Suprapubic skin (tissue), 4 donors: ENCODE data around the gene TEX36. TPM values are rescaled to one million over a fixed set of nuclear protein-coding genes. Genes with fewer than 3 reads are reported as not detected.

ENCODE experiments used
- DNase-seq, 2 donors: peaks; one replicate each; pipeline ENCODE4 v3.0.0-alpha.2; 2019; ENCODE audit warnings: low spot score in 2 of 2
- H3K27ac ChIP-seq: fragments of 200-600 bp; sonication (generic); one replicate; pipeline ENCODE4 v1.5.1; 2019
- H3K27me3 ChIP-seq: fragments of 200-600 bp; sonication (generic); one replicate; pipeline ENCODE4 v1.5.1; 2019
- H3K36me3 ChIP-seq: fragments of 200-600 bp; sonication (generic); one replicate; pipeline ENCODE4 v1.5.1; 2019
- H3K4me1 ChIP-seq: fragments of 200-600 bp; sonication (generic); one replicate; pipeline ENCODE4 v1.5.1; 2019
- H3K4me3 ChIP-seq: fragments of 200-600 bp; sonication (generic); one replicate; pipeline ENCODE4 v1.5.1; 2019; ENCODE audit warnings: mild to moderate bottlenecking
- H3K9me3 ChIP-seq: fragments of 200-600 bp; sonication (generic); one replicate; pipeline ENCODE4 v1.5.1; 2019
- EP300 ChIP-seq: sonication (generic); formaldehyde crosslinking; IDR thresholded peaks from one replicate; pipeline ENCODE4 v1.6.1; 2017; ENCODE audit warnings: antibody characterized with exemption
- POLR2A ChIP-seq, 2 donors: fragments of 450-650 bp; IDR thresholded peaks; one replicate each; pipeline ENCODE4 v1.6.1; 2017; ENCODE audit warnings: antibody characterized with exemption in 2 of 2, mild to moderate bottlenecking in 2 of 2, moderate library complexity in 2 of 2
- POLR2AphosphoS5 ChIP-seq, 3 donors: sonication (generic); formaldehyde crosslinking; IDR thresholded peaks; one replicate each; pipeline ENCODE4 v1.6.1; 2017; ENCODE audit warnings: antibody characterized with exemption in 3 of 3
- WGBS: methylation state at CpG from one replicate; pipeline ENCODE4 v1.1.5; 2018; 5-methylcytosine and 5-hydroxymethylcytosine counted together
- total RNA-seq, 4 donors: library from RNA; depleted of rRNA; stranded (reverse); fragments of >200 nt; gene quantifications; one replicate each; pipeline ENCODE4 v1.1.0, GENCODE V29; 2016
- TF ChIP-seq, protein P1 (sequence below), 2 donors: fragments of 200-600 bp in 1 of 2; fragments of 450-650 bp in 1 of 2; sonication (generic) in 1 of 2; IDR thresholded peaks; one replicate each; pipeline ENCODE4 v1.5.1; 2016 to 2019; ENCODE audit warnings: antibody characterized with exemption in 2 of 2, mild to moderate bottlenecking in 1 of 2, moderate library complexity in 1 of 2

The TEX36 gene, protein sequence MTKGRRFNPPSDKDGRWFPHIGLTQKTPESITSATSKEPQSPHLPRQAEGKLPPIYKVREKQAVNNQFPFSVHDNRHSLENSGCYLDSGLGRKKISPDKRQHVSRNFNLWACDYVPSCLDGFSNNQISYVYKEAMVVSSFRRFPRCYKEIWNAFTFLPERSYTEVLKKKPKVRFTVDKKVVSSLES
- total RNA-seq, result not detected

- WGBS, result 68% methylated on average over 3 of the region's 3 CpGs
- TF ChIP-seq EP300 (no peak), POLR2AphosphoS5 (IDR thresholded peaks at IDR 0.05) (no peak), POLR2A (IDR thresholded peaks at IDR 0.05) (no peak)
- TF ChIP-seq, protein P1, sequence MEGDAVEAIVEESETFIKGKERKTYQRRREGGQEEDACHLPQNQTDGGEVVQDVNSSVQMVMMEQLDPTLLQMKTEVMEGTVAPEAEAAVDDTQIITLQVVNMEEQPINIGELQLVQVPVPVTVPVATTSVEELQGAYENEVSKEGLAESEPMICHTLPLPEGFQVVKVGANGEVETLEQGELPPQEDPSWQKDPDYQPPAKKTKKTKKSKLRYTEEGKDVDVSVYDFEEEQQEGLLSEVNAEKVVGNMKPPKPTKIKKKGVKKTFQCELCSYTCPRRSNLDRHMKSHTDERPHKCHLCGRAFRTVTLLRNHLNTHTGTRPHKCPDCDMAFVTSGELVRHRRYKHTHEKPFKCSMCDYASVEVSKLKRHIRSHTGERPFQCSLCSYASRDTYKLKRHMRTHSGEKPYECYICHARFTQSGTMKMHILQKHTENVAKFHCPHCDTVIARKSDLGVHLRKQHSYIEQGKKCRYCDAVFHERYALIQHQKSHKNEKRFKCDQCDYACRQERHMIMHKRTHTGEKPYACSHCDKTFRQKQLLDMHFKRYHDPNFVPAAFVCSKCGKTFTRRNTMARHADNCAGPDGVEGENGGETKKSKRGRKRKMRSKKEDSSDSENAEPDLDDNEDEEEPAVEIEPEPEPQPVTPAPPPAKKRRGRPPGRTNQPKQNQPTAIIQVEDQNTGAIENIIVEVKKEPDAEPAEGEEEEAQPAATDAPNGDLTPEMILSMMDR (IDR thresholded peaks at IDR 0.05), result no peak
- Histone ChIP-seq H3K27ac (no peak within 1 kb of the TSS), H3K9me3 (no peaks in the 10 kb centered on the region), H3K4me1 (no peaks in the 10 kb centered on the region), H3K27me3 (no peaks in the 10 kb centered on the region), H3K4me3 (no peak within 1 kb of the TSS), H3K36me3 (no peaks in the 10 kb centered on the region)
- no peak for DNase-seq
Observed at GRCh38 chr10:125683063-125683462, at the start of gene TEX36. TEX36 (minus strand) TSS chr10:125683163; CDS start chr10:125682989, 174 bp downstream.

DNA sequence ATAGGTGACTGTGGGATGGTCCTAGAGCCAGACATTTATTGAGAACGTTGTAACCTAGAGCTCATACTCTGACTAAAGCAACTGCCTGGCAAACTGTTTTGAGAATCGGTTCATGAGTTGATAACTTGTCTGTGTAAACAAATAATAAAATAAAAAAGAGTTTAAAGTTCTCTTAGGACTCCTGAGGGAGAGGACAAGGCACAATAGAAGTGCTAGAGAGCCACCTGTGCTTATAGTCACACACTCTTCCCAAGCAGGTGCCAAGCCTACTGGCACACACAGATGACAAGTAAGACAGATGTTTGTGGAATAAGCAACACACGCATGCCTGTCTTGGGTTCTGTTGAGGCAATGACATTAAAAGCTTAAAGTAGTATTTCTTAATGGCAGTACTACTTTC lies 44.5 kb upstream of the TEX36 start:
- H3K9me3 ChIP-seq, result no peaks in the 10 kb centered on the region
- TF ChIP-seq POLR2A (IDR thresholded peaks at IDR 0.05) (no peak), EP300 (no peak), POLR2AphosphoS5 (IDR thresholded peaks at IDR 0.05) (no peak)
- TF ChIP-seq, protein P1 (IDR thresholded peaks at IDR 0.05), result no peak
- no peaks in the 10 kb centered on the region for H3K4me1 ChIP-seq
- H3K4me3 ChIP-seq, result no peak overlapping the region
- no peak overlapping the region for H3K27ac ChIP-seq
- DNase-seq, result no peak
- no peaks in the 10 kb centered on the region for H3K27me3 ChIP-seq
- peaks cover 93% of the 10 kb centered on the region for H3K36me3 ChIP-seq
- WGBS, result 65% methylated on average over 3 of the region's 3 CpGs

DNA sequence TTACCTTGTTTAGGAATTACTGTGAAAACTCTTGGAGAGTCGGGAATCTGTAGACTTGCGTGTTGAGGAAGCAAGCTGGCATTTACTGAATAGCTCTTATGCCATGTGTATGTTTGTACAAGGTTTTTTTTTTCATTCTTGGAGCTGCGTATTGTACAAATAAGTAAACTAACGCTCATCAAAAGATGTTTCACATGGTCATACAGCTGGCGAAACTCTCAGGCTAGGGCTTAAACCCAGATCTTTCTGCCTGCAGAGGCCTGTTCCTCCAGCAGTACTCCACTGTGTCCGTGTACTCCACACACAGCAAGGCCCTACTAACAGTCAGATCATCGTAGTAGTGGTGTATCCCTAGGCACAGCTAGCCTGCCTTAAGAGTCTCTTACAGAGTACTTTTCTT lies 44.0 kb upstream of the TEX36 start:
- Histone ChIP-seq H3K36me3 (peaks cover 92% of the 10 kb centered on the region), H3K27me3 (no peaks in the 10 kb centered on the region), H3K9me3 (no peaks in the 10 kb centered on the region), H3K27ac (no peak overlapping the region), H3K4me1 (no peaks in the 10 kb centered on the region), H3K4me3 (no peak overlapping the region)
- DNase-seq, result no peak
- no peak for TF ChIP-seq EP300
- TF ChIP-seq POLR2AphosphoS5 (IDR thresholded peaks at IDR 0.05), result no peak
- TF ChIP-seq, protein P1 (IDR thresholded peaks at IDR 0.05), result no peak
- no peak for TF ChIP-seq POLR2A (IDR thresholded peaks at IDR 0.05)
- WGBS, result 95% methylated on average over 7 of the region's 7 CpGs

GRCh38 chr10:125722811-125723210 lies 39.8 kb upstream of the TEX36 start:
- TF ChIP-seq, protein P1 (IDR thresholded peaks at IDR 0.05), result no peak
- TF ChIP-seq POLR2AphosphoS5 (IDR thresholded peaks at IDR 0.05) (no peak), POLR2A (IDR thresholded peaks at IDR 0.05) (no peak), EP300 (no peak)
- Histone ChIP-seq H3K36me3 (peaks cover 52% of the 10 kb centered on the region), H3K27me3 (no peaks in the 10 kb centered on the region), H3K27ac (no peak overlapping the region), H3K4me1 (peaks cover 19% of the 10 kb centered on the region), H3K9me3 (no peaks in the 10 kb centered on the region), H3K4me3 (no peak overlapping the region)
- 95% methylated on average over 1 of the region's 1 CpG for WGBS
- no peak for DNase-seq

- no peak for DNase-seq
- 83% methylated on average over 6 of the region's 6 CpGs for WGBS
- TF ChIP-seq, protein P1 (IDR thresholded peaks at IDR 0.05), result no peak
- TF ChIP-seq EP300 (no peak), POLR2A (IDR thresholded peaks at IDR 0.05) (no peak), POLR2AphosphoS5 (IDR thresholded peaks at IDR 0.05) (no peak)
- H3K27me3 ChIP-seq, result no peaks in the 10 kb centered on the region
- H3K4me1 ChIP-seq, result peaks cover 19% of the 10 kb centered on the region
- peaks cover 34% of the 10 kb centered on the region for H3K36me3 ChIP-seq
- no peak overlapping the region for H3K4me3 ChIP-seq
- H3K27ac ChIP-seq, result no peak overlapping the region
- H3K9me3 ChIP-seq, result no peaks in the 10 kb centered on the region
Observed at GRCh38 chr10:125721035-125721434, 38.1 kb upstream of the TEX36 start.
